IMR-90 (cell line): Measurements from ENCODE around the gene SLC25A21. TPM values are rescaled to one million over a fixed set of nuclear protein-coding genes. Genes with fewer than 3 reads are reported as not detected.

Experiments used
- ATAC-seq: fragments of 200-7000 bp; cut with Tn5 transposase; 2 replicates; pipeline ENCODE4 v1.9.1; 2020; ENCODE audit warnings: low read depth, mild to moderate bottlenecking, moderate library complexity
- BruUV-seq: library from RNA; stranded (reverse); fragments of 400-500 nt; replicated peaks from 2 replicates; lab custom pipeline; 2021; lab: Mats Ljungman, UMichigan
- CTCF ChIA-PET: fragments of 300-600 bp; formaldehyde crosslinking; extraction: SDS; loops from one replicate; lab custom pipeline; 2021; ENCODE audit warnings: antibody characterized with exemption; lab: Yijun Ruan, JAX
- POLR2A ChIA-PET: fragments of 300-600 bp; sonication (Branson Sonifier 250); formaldehyde crosslinking; loops from one replicate; lab custom pipeline; 2022; ENCODE audit warnings: antibody characterized with exemption; ENCODE audit not compliant: unreplicated experiment; lab: Charles Lee
- DNase-seq: peaks from one replicate; pipeline ENCODE4 v3.0.0; 2013
- H2AFZ ChIP-seq: replicated peaks from 2 replicates; pipeline ENCODE3; 2013; ENCODE audit warnings: low read length, mild to moderate bottlenecking; ENCODE audit not compliant: poor library complexity
- H2AK5ac ChIP-seq: 2 replicates; pipeline ENCODE4 v1.6.1; 2013; ENCODE audit warnings: low read depth, low read length, inconsistent platforms
- H2AK9ac ChIP-seq: replicated peaks from 2 replicates; pipeline ENCODE3; 2013; ENCODE audit warnings: mild to moderate bottlenecking, low read depth, low read length, moderate library complexity; ENCODE audit not compliant: poor library complexity
- H2BK120ac ChIP-seq: 2 replicates; pipeline ENCODE4 v1.6.1; 2013; ENCODE audit warnings: low read depth, low read length, inconsistent platforms
- H2BK15ac ChIP-seq: 3 replicates; pipeline ENCODE4 v1.6.1; 2013; ENCODE audit warnings: low read depth, low read length, inconsistent platforms
- H2BK20ac ChIP-seq: 2 replicates; pipeline ENCODE4 v1.6.1; 2013; ENCODE audit warnings: low read depth, mild to moderate bottlenecking, inconsistent platforms, low read length, moderate library complexity
- H2BK5ac ChIP-seq: 2 replicates; pipeline ENCODE4 v1.6.1; 2013; ENCODE audit warnings: mild to moderate bottlenecking, low read depth, low read length, inconsistent platforms; ENCODE audit not compliant: poor library complexity, severe bottlenecking
- H3K14ac ChIP-seq: replicated peaks from 2 replicates; pipeline ENCODE4 v1.6.1; 2013; ENCODE audit warnings: low read depth, low read length, inconsistent platforms
- H3K18ac ChIP-seq: 2 replicates; pipeline ENCODE4 v1.6.1; 2013; ENCODE audit warnings: low read depth, low read length, control low read depth
- H3K23ac ChIP-seq: 2 replicates; pipeline ENCODE4 v1.6.1; 2013; ENCODE audit warnings: low read depth, low read length, inconsistent platforms
- H3K27ac ChIP-seq: 2 replicates; pipeline ENCODE4 v1.5.1; 2013; ENCODE audit warnings: mild to moderate bottlenecking, control low read depth, low read length; ENCODE audit not compliant: insufficient read depth
- H3K27me3 ChIP-seq: 2 replicates; pipeline ENCODE4 v1.6.1; 2013; ENCODE audit warnings: low read length; ENCODE audit not compliant: control insufficient read depth, insufficient read depth
- H3K36me3 ChIP-seq: 2 replicates; pipeline ENCODE4 v1.6.1; 2013; ENCODE audit warnings: low read length, mixed read lengths; ENCODE audit not compliant: control insufficient read depth, insufficient read depth
- H3K4ac ChIP-seq: 2 replicates; pipeline ENCODE4 v1.6.1; 2013; ENCODE audit warnings: low read depth, low read length, inconsistent platforms
- H3K4me1 ChIP-seq: 2 replicates; pipeline ENCODE4 v1.6.1; 2013; ENCODE audit warnings: low read length, mixed read lengths; ENCODE audit not compliant: control insufficient read depth, insufficient read depth
- H3K4me2 ChIP-seq: 2 replicates; pipeline ENCODE4 v1.6.1; 2013; ENCODE audit warnings: low read depth, mild to moderate bottlenecking, control low read depth, low read length, moderate library complexity
- H3K4me3 ChIP-seq: 2 replicates; pipeline ENCODE4 v1.5.1; 2013; ENCODE audit warnings: low read depth, mild to moderate bottlenecking, control low read depth, low read length, moderate library complexity; ENCODE audit not compliant: insufficient read depth
- H3K56ac ChIP-seq: 2 replicates; pipeline ENCODE4 v1.6.1; 2013; ENCODE audit warnings: low read length, inconsistent platforms; ENCODE audit not compliant: insufficient read depth; ENCODE audit errors: extremely low read depth
- H3K79me1 ChIP-seq, 2 experiments: 2 replicates each; pipeline ENCODE4 v1.6.1; 2013; ENCODE audit warnings: low read length in 2 of 2, inconsistent platforms in 1 of 2, low read depth in 1 of 2
- H3K9ac ChIP-seq: 2 replicates; pipeline ENCODE4 v1.6.1; 2013; ENCODE audit warnings: low read depth, low read length, control low read depth
- H3K9me1 ChIP-seq: 2 replicates; pipeline ENCODE4 v1.6.1; 2013; ENCODE audit warnings: low read length, inconsistent platforms; ENCODE audit not compliant: insufficient read depth
- H3K9me3 ChIP-seq: 2 replicates; pipeline ENCODE4 v1.6.1; 2013; ENCODE audit warnings: low read length; ENCODE audit not compliant: control insufficient read depth, insufficient read depth
- H4K20me1 ChIP-seq: 2 replicates; pipeline ENCODE4 v1.6.1; 2013; ENCODE audit warnings: low read length, inconsistent platforms; ENCODE audit not compliant: insufficient read depth
- H4K5ac ChIP-seq: 2 replicates; pipeline ENCODE4 v1.6.1; 2013; ENCODE audit warnings: mild to moderate bottlenecking, low read depth, low read length, control low read depth
- H4K8ac ChIP-seq, 2 experiments: 2 replicates each; pipeline ENCODE4 v1.6.1; 2013; ENCODE audit warnings: low read depth in 2 of 2, low read length in 2 of 2, control low read depth in 1 of 2, inconsistent platforms in 1 of 2
- H4K91ac ChIP-seq: 2 replicates; pipeline ENCODE4 v1.6.1; 2013; ENCODE audit warnings: low read depth, low read length, inconsistent platforms; ENCODE audit not compliant: insufficient read depth
- CEBPB ChIP-seq: IDR thresholded peaks from 2 replicates; pipeline ENCODE4 v1.6.1; 2012; ENCODE audit warnings: low read depth, low read length, improper control_type of control experiment
- CHD1 ChIP-seq: IDR thresholded peaks from 2 replicates; pipeline ENCODE4 v1.6.1; 2012; ENCODE audit warnings: low read depth, low read length, improper control_type of control experiment
- MAFK ChIP-seq: IDR thresholded peaks from 2 replicates; pipeline ENCODE4 v1.6.1; 2012; ENCODE audit warnings: low read depth, low read length, improper control_type of control experiment
- POLR2A ChIP-seq: IDR thresholded peaks from 2 replicates; pipeline ENCODE4 v1.6.1; 2012; ENCODE audit warnings: mild to moderate bottlenecking, low read depth, low read length
- RAD21 ChIP-seq: IDR thresholded peaks from 2 replicates; pipeline ENCODE4 v1.6.1; 2012; ENCODE audit warnings: low read length, improper control_type of control experiment
- USF2 ChIP-seq: fragments of 150-350 bp; IDR thresholded peaks from 2 replicates; pipeline ENCODE4 v1.6.1; 2017; ENCODE audit warnings: mild to moderate bottlenecking, antibody characterized with exemption, low read length, low read depth
- WGBS, 2 experiments: methylation state at CpG; one replicate each; pipeline versions ENCODE4 v1.1.5 to v1.1.7; 2013; ENCODE audit warnings: missing lambda C conversion rate in 2 of 2; ENCODE audit not compliant: insufficient read length in 1 of 2; ENCODE audit errors: extremely low coverage in 2 of 2; 5-methylcytosine and 5-hydroxymethylcytosine counted together
- dilution Hi-C: fragments of 300-500 bp; cut with HindIII; formaldehyde crosslinking; loops from one replicate; pipeline ENCODE4 v1.14.3; 2018; ENCODE audit warnings: low sequenced_read_pairs; ENCODE audit not compliant: unreplicated experiment
- in situ Hi-C: fragments of 300-500 bp; cut with MboI; formaldehyde crosslinking; loops from 3 replicates; pipeline ENCODE4 v1.14.3; 2019; ENCODE audit warnings: low sequenced_read_pairs, inconsistent platforms, mixed read lengths
- intact Hi-C: fragments of 100-400 bp; cut with micrococcal nuclease; formaldehyde crosslinking; loops from 2 replicates; pipeline ENCODE4 v1.10.0; 2022
- polyA plus RNA-seq, 3 experiments: library from polyadenylated mRNA; depleted of rRNA; stranded (reverse); fragments of >200 nt; gene quantifications; 2 replicates each; pipeline ENCODE4 v1.2.3, GENCODE V29; 2012; ENCODE audit warnings: low replicate concordance in 1 of 3
- total RNA-seq: library from RNA; depleted of rRNA; stranded (reverse); fragments of >200 nt; gene quantifications from 2 replicates; pipeline ENCODE4 v1.2.3, GENCODE V29; 2012

SLC25A21 gene
- total and polyA plus RNA-seq, 2 of the 4 experiments (the other 2 are of a cell fraction): 0.62 to 0.90 TPM

GRCh38 chr14:37201724-37202123 is 29.3 kb upstream of the SLC25A21 start:
- H3K56ac ChIP-seq: no peak overlapping the region
- H2AFZ ChIP-seq: no peak overlapping the region
- peaks cover 2% of the 10 kb centered on the region; the same call in 1 of the 2 replicates for H3K9me1 ChIP-seq
- intact Hi-C loops: no loop called here
- no peak overlapping the region for H3K4me3 ChIP-seq
- in situ Hi-C loops: no loop called here
- no peak overlapping the region for H3K27ac ChIP-seq
- H4K20me1 ChIP-seq: no peaks in the 10 kb centered on the region
- dilution Hi-C loops: no loop called here
- no peak overlapping the region for H2BK120ac ChIP-seq
- H3K4ac ChIP-seq: no peak overlapping the region
- no peak overlapping the region for H2BK20ac ChIP-seq
- no TSS peak for BruUV-seq
- no peak overlapping the region for H4K5ac ChIP-seq
- TF ChIP-seq CHD1 (no peak), MAFK (no peak), RAD21 (no peak), CEBPB (no peak), USF2 (no peak), POLR2A (no peak)
- no peak overlapping the region for H4K8ac ChIP-seq
- H4K91ac ChIP-seq: no peak overlapping the region
- no peak overlapping the region for H3K14ac ChIP-seq
- no peaks in the 10 kb centered on the region for H3K4me1 ChIP-seq
- WGBS, 2 experiments: no CpG with 5 or more reads among the region's 2 CpGs
- H3K36me3 ChIP-seq: no peaks in the 10 kb centered on the region
- H2AK5ac ChIP-seq: no peak overlapping the region
- H2BK15ac ChIP-seq: no peak overlapping the region
- no peak overlapping the region for H2AK9ac ChIP-seq
- H3K4me2 ChIP-seq: no peak overlapping the region
- POLR2A ChIA-PET: no interaction called here
- peaks cover 7% of the 10 kb centered on the region for H3K9me3 ChIP-seq
- H3K79me1 ChIP-seq: peaks cover 19 to 31% of the 10 kb centered on the region in 2 experiments
- no peak overlapping the region for H3K9ac ChIP-seq
- no peak overlapping the region for H2BK5ac ChIP-seq
- H3K23ac ChIP-seq: no peak overlapping the region
- H3K27me3 ChIP-seq: no peaks in the 10 kb centered on the region
- DNase-seq (no peak), ATAC-seq (no peak)
- CTCF ChIA-PET: interaction anchor here (2.6 kb wide), 1 partner anchor 29 kb away, joined by 8 read pairs; no protein-coding TSS in a partner anchor
- H3K18ac ChIP-seq: no peak overlapping the region
